WERI-Rb-1 (cell line): ENCODE data around the gene PCDHA1.

Source experiments
- DNase-seq: peaks from one replicate; pipeline ENCODE4 v3.0.0-alpha.2; 2020
- H3K27ac ChIP-seq: fragments of 250-450 bp; sonication (Bioruptor Pico); 2 replicates; pipeline ENCODE4 v1.5.1; 2020; ENCODE audit warnings: mild to moderate bottlenecking, moderate library complexity
- H3K27me3 ChIP-seq: fragments of 250-450 bp; sonication (Bioruptor Pico); 2 replicates; pipeline ENCODE4 v1.5.1; 2021; ENCODE audit warnings: mild to moderate bottlenecking, low read depth, moderate library complexity; ENCODE audit not compliant: insufficient read depth, severe bottlenecking
- H3K36me3 ChIP-seq: fragments of 250-450 bp; sonication (Bioruptor Pico); 2 replicates; pipeline ENCODE4 v1.5.1; 2020; ENCODE audit warnings: mild to moderate bottlenecking, moderate library complexity
- H3K4me3 ChIP-seq: 2 replicates; pipeline ENCODE4 v1.5.1; 2011; ENCODE audit warnings: low read depth, mild to moderate bottlenecking, control low read depth, low read length
- H3K9me3 ChIP-seq: fragments of 250-450 bp; sonication (Bioruptor Pico); 2 replicates; pipeline ENCODE4 v1.5.1; 2021; ENCODE audit warnings: mild to moderate bottlenecking, moderate library complexity; ENCODE audit not compliant: severe bottlenecking
- CTCF ChIP-seq: IDR thresholded peaks from 2 replicates; pipeline ENCODE4 v1.5.1; 2011; ENCODE audit warnings: low read depth, mild to moderate bottlenecking, control low read depth, inconsistent platforms, low read length

PCDHA1 gene

GRCh38 chr5:140966293-140967225 lies 180.6 kb downstream of the PCDHA1 start, which contains the start of gene PCDHAC2:
TSS of gene PCDHAC2 (plus strand) at chr5:140966476. CDS start at chr5:140966767, 291 bp downstream.
- no peak for TF ChIP-seq CTCF
- Histone ChIP-seq H3K27me3 (no peaks in the 10 kb centered on the region), H3K9me3 (no peaks in the 10 kb centered on the region), H3K4me3 (peak within 1 kb of the TSS; percentile 82), H3K36me3 (peaks cover 9% of the 10 kb centered on the region), H3K27ac (peak within 1 kb of the TSS; percentile 81)
- DNase-seq: peak; percentile 89

- no peaks in the 10 kb centered on the region for H3K27me3 ChIP-seq
- no peak overlapping the region for H3K4me3 ChIP-seq
- H3K27ac ChIP-seq: no peak overlapping the region; the same call in 1 of the 2 replicates
- no peaks in the 10 kb centered on the region for H3K9me3 ChIP-seq
- DNase-seq: no peak
- TF ChIP-seq CTCF: no peak
- peaks cover 9% of the 10 kb centered on the region for H3K36me3 ChIP-seq
Measured at GRCh38 chr5:140967226-140967893, 181.4 kb downstream of the PCDHA1 start.

GRCh38 chr5:140969880-140970279 lies 183.9 kb downstream of the PCDHA1 start:
- Histone ChIP-seq H3K9me3 (no peaks in the 10 kb centered on the region), H3K36me3 (peaks cover 9% of the 10 kb centered on the region), H3K4me3 (no peak overlapping the region; the same call in 1 of the 2 replicates), H3K27me3 (no peaks in the 10 kb centered on the region), H3K27ac (no peak overlapping the region)
- DNase-seq: peak; percentile 73
- TF ChIP-seq CTCF: no peak

GRCh38 chr5:140973550-140973949 lies 187.6 kb downstream of the PCDHA1 start:
- TF ChIP-seq CTCF: no peak
- Histone ChIP-seq H3K36me3 (no peaks in the 10 kb centered on the region; the same call in none of the 2 replicates), H3K27ac (no peak overlapping the region), H3K4me3 (no peak overlapping the region), H3K27me3 (no peaks in the 10 kb centered on the region), H3K9me3 (no peaks in the 10 kb centered on the region)
- DNase-seq: no peak

- H3K4me3 ChIP-seq: no peak overlapping the region
- H3K36me3 ChIP-seq: no peaks in the 10 kb centered on the region; the same call in none of the 2 replicates
- no peak for TF ChIP-seq CTCF
- DNase-seq: no peak
- H3K27me3 ChIP-seq: no peaks in the 10 kb centered on the region
- H3K9me3 ChIP-seq: no peaks in the 10 kb centered on the region
- H3K27ac ChIP-seq: no peak overlapping the region
Measured at GRCh38 chr5:140977003-140977402, 191.1 kb downstream of the PCDHA1 start.
